Neural crest cell (in vitro differentiated cells): ENCODE data around the gene RPL9. TPM values are rescaled to one million over a fixed set of nuclear protein-coding genes. Genes with fewer than 3 reads are reported as not detected.

ENCODE experiments used
- DNase-seq: peaks from one replicate; pipeline ENCODE4 v3.0.0; 2021; ENCODE audit warnings: low read depth, mixed read lengths, low spot score
- H3K27ac Mint-ChIP-seq: one replicate; pipeline ENCODE4 v1.8.0; 2021; ENCODE audit warnings: mild to moderate bottlenecking, mixed read lengths; ENCODE audit not compliant: unreplicated experiment
- H3K27me3 Mint-ChIP-seq: 2 replicates; pipeline ENCODE4 v1.8.0; 2021; ENCODE audit warnings: low read depth, mild to moderate bottlenecking, mixed read lengths
- H3K36me3 Mint-ChIP-seq: 2 replicates; pipeline ENCODE4 v1.8.0; 2021; ENCODE audit warnings: low read depth, mild to moderate bottlenecking, mixed read lengths
- H3K4me1 Mint-ChIP-seq: 2 replicates; pipeline ENCODE4 v1.8.0; 2021; ENCODE audit warnings: mixed read lengths
- H3K4me3 Mint-ChIP-seq: one replicate; pipeline ENCODE4 v1.8.0; 2021; ENCODE audit warnings: mild to moderate bottlenecking, mixed read lengths
- H3K9me3 Mint-ChIP-seq: 2 replicates; pipeline ENCODE4 v1.8.0; 2021; ENCODE audit warnings: mixed read lengths
- CTCF ChIP-seq: fragments of 200-600 bp; sonication (generic); conservative IDR thresholded peaks from 2 replicates; pipeline ENCODE4 v1.5.0; 2021; ENCODE audit warnings: antibody characterized with exemption, mild to moderate bottlenecking
- total RNA-seq: library from RNA; stranded (reverse); gene quantifications from 2 replicates; pipeline ENCODE4 v1.2.1, GENCODE V29; 2021

The RPL9 gene
- total RNA-seq, 1 donor from 2014 or later: 1,529 TPM

- no peak for DNase-seq
- no peak overlapping the region for H3K4me3 Mint-ChIP-seq
- H3K27me3 Mint-ChIP-seq: no peaks in the 10 kb centered on the region
- TF ChIP-seq CTCF: no peak
- H3K27ac Mint-ChIP-seq: no peak overlapping the region
- no peaks in the 10 kb centered on the region for H3K4me1 Mint-ChIP-seq
- H3K9me3 Mint-ChIP-seq: peaks cover 3% of the 10 kb centered on the region
- H3K36me3 Mint-ChIP-seq: no peaks in the 10 kb centered on the region
Observed at GRCh38 chr4:39484582-39485272, 26.0 kb upstream of the RPL9 start.

- H3K27ac Mint-ChIP-seq: peak overlapping the region; percentile 7
- TF ChIP-seq CTCF: no peak
- H3K27me3 Mint-ChIP-seq: no peaks in the 10 kb centered on the region
- no peak for DNase-seq
- no peaks in the 10 kb centered on the region for H3K36me3 Mint-ChIP-seq
- H3K9me3 Mint-ChIP-seq: peaks cover 3% of the 10 kb centered on the region
- H3K4me3 Mint-ChIP-seq: no peak overlapping the region
- H3K4me1 Mint-ChIP-seq: no peaks in the 10 kb centered on the region
Observed at GRCh38 chr4:39480902-39481695, 22.4 kb upstream of the RPL9 start.

DNA sequence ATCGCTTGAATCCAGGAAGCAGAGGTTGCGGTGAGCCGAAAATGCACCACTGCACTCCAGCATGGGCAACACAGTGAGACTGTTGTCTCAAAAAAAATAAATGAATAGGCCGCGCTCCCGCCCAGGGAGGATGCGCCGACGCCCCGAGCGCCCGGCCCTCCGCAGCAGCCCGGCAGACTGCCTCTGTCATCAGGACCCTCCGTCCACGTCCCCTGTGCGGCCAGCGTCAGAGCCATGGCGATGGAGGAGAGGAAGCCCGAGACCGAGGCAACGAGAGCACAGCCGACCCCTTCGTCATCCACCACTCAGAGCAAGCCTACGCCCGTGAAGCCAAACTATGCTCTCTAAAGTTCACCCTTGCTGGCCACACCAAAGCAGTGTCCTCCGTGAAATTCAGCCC is 21.5 kb upstream of the RPL9 start:
- no peak for DNase-seq
- H3K4me3 Mint-ChIP-seq: no peak overlapping the region
- H3K4me1 Mint-ChIP-seq: no peaks in the 10 kb centered on the region
- no peaks in the 10 kb centered on the region for H3K27me3 Mint-ChIP-seq
- H3K9me3 Mint-ChIP-seq: peaks cover 3% of the 10 kb centered on the region
- TF ChIP-seq CTCF: no peak
- H3K36me3 Mint-ChIP-seq: no peaks in the 10 kb centered on the region
- H3K27ac Mint-ChIP-seq: no peak overlapping the region

- no peak for DNase-seq
- Mint-ChIP-seq H3K36me3 (no peaks in the 10 kb centered on the region), H3K4me3 (no peak overlapping the region), H3K9me3 (no peaks in the 10 kb centered on the region), H3K27me3 (no peaks in the 10 kb centered on the region), H3K27ac (no peak overlapping the region), H3K4me1 (no peaks in the 10 kb centered on the region)
- TF ChIP-seq CTCF: no peak
Observed at GRCh38 chr4:39476187-39476895, 17.6 kb upstream of the RPL9 start.

DNA sequence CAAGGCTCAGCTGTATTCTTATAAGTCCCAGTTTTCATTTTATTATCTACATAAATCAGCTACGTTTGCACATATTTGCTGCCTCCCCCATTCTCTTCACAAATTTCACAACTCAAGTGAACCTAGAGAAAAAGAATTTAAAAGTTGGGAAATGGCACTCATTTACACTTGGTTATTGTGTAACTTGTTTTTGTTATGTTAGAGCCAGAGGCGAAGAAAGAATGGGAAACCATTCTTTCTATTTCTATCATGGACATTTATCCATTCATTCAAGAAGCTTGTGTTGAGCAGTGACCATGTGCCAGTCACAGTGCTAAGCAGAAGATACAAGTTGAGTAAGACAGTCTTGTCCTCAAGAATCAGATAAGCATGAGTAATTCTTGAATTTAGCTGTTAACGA is 13.7 kb upstream of the RPL9 start:
- Mint-ChIP-seq H3K27ac (no peak overlapping the region), H3K36me3 (peaks cover 2% of the 10 kb centered on the region), H3K4me3 (no peak overlapping the region), H3K4me1 (peaks cover 8% of the 10 kb centered on the region), H3K27me3 (no peaks in the 10 kb centered on the region), H3K9me3 (no peaks in the 10 kb centered on the region)
- no peak for TF ChIP-seq CTCF
- no peak for DNase-seq
